ENCODE results near the gene MXD1. TPM values are rescaled to one million over a fixed set of nuclear protein-coding genes. Genes with fewer than 3 reads are reported as not detected.

Gene MXD1
- total RNA-seq, 1 experiment from 2014 or later = 4.6 TPM

GRCh38 chr2:69952336-69953115 lies 37.6 kb downstream of the MXD1 start:
- DNase-seq (ENCODE audit: low read depth) = no peak

- DNase-seq (ENCODE audit: low read depth) = no peak
Measured at GRCh38 chr2:69954084-69954483, 39.2 kb downstream of the MXD1 start.

- DNase-seq (ENCODE audit: low read depth) = peak; percentile 30
Measured at GRCh38 chr2:69955029-69955428, 40.1 kb downstream of the MXD1 start.

GRCh38 chr2:69956475-69956979 lies 41.6 kb downstream of the MXD1 start:
- no peak for DNase-seq (ENCODE audit: low read depth)

GRCh38 chr2:69957965-69958364 lies 43.1 kb downstream of the MXD1 start:
- DNase-seq (ENCODE audit: low read depth) = no peak

- DNase-seq (ENCODE audit: low read depth) = no peak
Measured at GRCh38 chr2:69958480-69958879, 43.6 kb downstream of the MXD1 start.

- DNase-seq (ENCODE audit: low read depth) = no peak
Measured at GRCh38 chr2:69959425-69959824, 44.5 kb downstream of the MXD1 start.

GRCh38 chr2:69960821-69961220 lies 45.9 kb downstream of the MXD1 start:
- no peak for DNase-seq (ENCODE audit: low read depth)

GRCh38 chr2:69961496-69961895 lies 46.6 kb downstream of the MXD1 start, which contains the start of gene ASPRV1:
Gene ASPRV1 (minus strand): TSS chr2:69961631. CDS start chr2:69961436, 195 bp downstream.
- no peak for DNase-seq (ENCODE audit: low read depth)

GRCh38 chr2:69962986-69963730 lies 48.2 kb downstream of the MXD1 start:
- DNase-seq (ENCODE audit: low read depth) = no peak

- DNase-seq (ENCODE audit: low read depth) = no peak
Measured at GRCh38 chr2:69964353-69964841, 49.5 kb downstream of the MXD1 start.

GRCh38 chr2:69965756-69966445 lies 51.0 kb downstream of the MXD1 start:
- DNase-seq (ENCODE audit: low read depth) = no peak

- DNase-seq (ENCODE audit: low read depth) = no peak
Measured at GRCh38 chr2:69966496-69966895, 51.6 kb downstream of the MXD1 start.

- DNase-seq (ENCODE audit: low read depth) = no peak
Measured at GRCh38 chr2:69968609-69969008, 53.7 kb downstream of the MXD1 start.

- no peak for DNase-seq (ENCODE audit: low read depth)
Measured at GRCh38 chr2:69969126-69969983, 54.4 kb downstream of the MXD1 start.

- DNase-seq (ENCODE audit: low read depth) = no peak
Measured at GRCh38 chr2:69969991-69970390, 55.1 kb downstream of the MXD1 start.

GRCh38 chr2:69972822-69973221 lies 57.9 kb downstream of the MXD1 start:
- DNase-seq (ENCODE audit: low read depth) = no peak

- DNase-seq (ENCODE audit: low read depth) = peak; percentile 22
Measured at GRCh38 chr2:69973335-69973735, 58.4 kb downstream of the MXD1 start.

GRCh38 chr2:69975136-69975852 lies 60.4 kb downstream of the MXD1 start:
- no peak for DNase-seq (ENCODE audit: low read depth)

- DNase-seq (ENCODE audit: low read depth) = no peak
Measured at GRCh38 chr2:69975853-69976462, 61.0 kb downstream of the MXD1 start.
